Measurements from ENCODE around the gene IL17REL.

IL17REL gene

DNA sequence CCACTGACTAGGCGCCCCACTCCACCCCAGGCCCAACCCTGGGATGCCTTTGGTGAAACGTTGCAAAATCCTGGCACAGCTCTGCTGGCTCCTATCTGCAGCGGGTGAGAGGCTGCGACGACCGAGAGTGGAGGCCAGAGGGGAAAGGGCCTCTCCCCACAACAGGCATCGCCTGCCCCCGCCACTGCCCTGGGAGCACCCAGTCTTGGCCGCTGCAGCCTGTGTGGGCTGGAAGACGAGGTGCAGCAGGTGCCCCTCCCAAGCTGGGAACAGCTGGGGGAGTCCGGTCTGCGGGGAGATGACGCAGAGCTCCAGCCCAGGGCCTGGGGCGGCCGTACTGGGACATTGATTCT, 56.2 kb downstream of the IL17REL start:
- Histone ChIP-seq H3K4me1 (ENCODE audit: low read depth, poor library complexity, severe bottlenecking) (no peaks in the 10 kb centered on the region), H3K9ac (no peak overlapping the region), H3K36me3 (ENCODE audit: insufficient read depth) (no peaks in the 10 kb centered on the region), H3K27ac (no peak overlapping the region), H3K27me3 (ENCODE audit: insufficient read depth, low read depth) (no peaks in the 10 kb centered on the region), H2AFZ (ENCODE audit: low read depth) (no peak overlapping the region), H3K4me2 (no peak overlapping the region), H3K4me3 (IDR thresholded peaks at IDR 0.05; ENCODE audit: insufficient read depth, low read depth, low read length) (no peak overlapping the region), H3K79me2 (ENCODE audit: insufficient read depth, low read depth) (peaks cover 3% of the 10 kb centered on the region), H4K20me1 (ENCODE audit: insufficient read depth) (no peaks in the 10 kb centered on the region)
- TF ChIP-seq, protein P1, sequence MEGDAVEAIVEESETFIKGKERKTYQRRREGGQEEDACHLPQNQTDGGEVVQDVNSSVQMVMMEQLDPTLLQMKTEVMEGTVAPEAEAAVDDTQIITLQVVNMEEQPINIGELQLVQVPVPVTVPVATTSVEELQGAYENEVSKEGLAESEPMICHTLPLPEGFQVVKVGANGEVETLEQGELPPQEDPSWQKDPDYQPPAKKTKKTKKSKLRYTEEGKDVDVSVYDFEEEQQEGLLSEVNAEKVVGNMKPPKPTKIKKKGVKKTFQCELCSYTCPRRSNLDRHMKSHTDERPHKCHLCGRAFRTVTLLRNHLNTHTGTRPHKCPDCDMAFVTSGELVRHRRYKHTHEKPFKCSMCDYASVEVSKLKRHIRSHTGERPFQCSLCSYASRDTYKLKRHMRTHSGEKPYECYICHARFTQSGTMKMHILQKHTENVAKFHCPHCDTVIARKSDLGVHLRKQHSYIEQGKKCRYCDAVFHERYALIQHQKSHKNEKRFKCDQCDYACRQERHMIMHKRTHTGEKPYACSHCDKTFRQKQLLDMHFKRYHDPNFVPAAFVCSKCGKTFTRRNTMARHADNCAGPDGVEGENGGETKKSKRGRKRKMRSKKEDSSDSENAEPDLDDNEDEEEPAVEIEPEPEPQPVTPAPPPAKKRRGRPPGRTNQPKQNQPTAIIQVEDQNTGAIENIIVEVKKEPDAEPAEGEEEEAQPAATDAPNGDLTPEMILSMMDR (conservative IDR thresholded peaks at IDR 0.05; ENCODE audit: low read depth, low read length): no peak

DNA sequence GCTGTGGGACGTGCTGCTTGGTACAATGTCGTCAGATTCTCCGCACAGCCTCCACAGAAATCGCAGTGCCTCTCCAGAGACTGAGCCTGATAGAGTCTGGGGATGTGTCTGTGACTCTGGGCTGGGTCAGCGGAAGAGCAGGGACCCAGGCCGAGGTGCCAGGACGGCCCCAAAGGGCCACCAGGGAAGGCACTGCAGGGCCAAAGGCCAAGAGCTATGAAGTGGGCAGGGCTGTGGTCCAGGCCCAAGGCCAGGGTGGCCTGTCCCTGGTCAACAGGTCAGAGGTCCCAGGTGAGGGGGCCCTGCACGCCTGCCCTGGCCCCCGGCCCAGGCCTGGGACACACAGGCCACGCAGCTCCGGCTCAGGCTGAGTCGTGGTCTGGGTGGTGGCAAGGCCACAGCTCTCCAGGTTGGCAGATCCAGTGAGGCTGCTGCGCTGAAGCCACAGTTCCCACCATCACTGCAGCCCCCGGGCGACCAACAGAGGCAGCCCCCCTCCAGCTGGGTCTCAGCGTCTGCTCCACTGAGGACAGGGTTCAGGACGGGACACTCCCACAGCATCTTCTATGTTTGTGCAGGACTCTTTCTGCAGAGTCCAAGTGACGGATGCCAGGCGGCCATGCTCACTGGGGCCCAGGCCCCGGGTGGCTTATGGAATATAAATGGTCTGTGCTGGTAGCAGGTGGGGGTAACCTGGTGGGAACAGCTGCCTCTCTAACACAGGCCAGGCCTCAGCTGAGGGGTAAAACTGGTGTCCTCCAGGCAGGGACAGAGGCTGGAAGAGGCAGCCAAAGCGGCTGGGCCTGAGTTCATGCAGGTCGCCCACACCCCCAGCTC, 56.8 kb downstream of the IL17REL start:
- Histone ChIP-seq H3K36me3 (ENCODE audit: insufficient read depth) (no peaks in the 10 kb centered on the region), H3K27me3 (ENCODE audit: insufficient read depth, low read depth) (no peaks in the 10 kb centered on the region), H3K4me2 (no peak overlapping the region), H2AFZ (ENCODE audit: low read depth) (no peak overlapping the region), H3K4me3 (IDR thresholded peaks at IDR 0.05; ENCODE audit: insufficient read depth, low read depth, low read length) (no peak overlapping the region), H3K79me2 (ENCODE audit: insufficient read depth, low read depth) (no peaks in the 10 kb centered on the region), H3K9ac (no peak overlapping the region), H3K4me1 (ENCODE audit: low read depth, poor library complexity, severe bottlenecking) (no peaks in the 10 kb centered on the region), H4K20me1 (ENCODE audit: insufficient read depth) (no peaks in the 10 kb centered on the region), H3K27ac (no peak overlapping the region)
- TF ChIP-seq, protein P1 (conservative IDR thresholded peaks at IDR 0.05; ENCODE audit: low read depth, low read length): no peak

GRCh38 chr22:49954991-49955580, 57.5 kb downstream of the IL17REL start:
- TF ChIP-seq, protein P1 (conservative IDR thresholded peaks at IDR 0.05; ENCODE audit: low read depth, low read length): no peak
- Histone ChIP-seq H3K27ac (no peak overlapping the region), H3K36me3 (ENCODE audit: insufficient read depth) (no peaks in the 10 kb centered on the region), H3K4me1 (ENCODE audit: low read depth, poor library complexity, severe bottlenecking) (no peaks in the 10 kb centered on the region), H3K79me2 (ENCODE audit: insufficient read depth, low read depth) (no peaks in the 10 kb centered on the region), H3K9ac (no peak overlapping the region), H2AFZ (ENCODE audit: low read depth) (no peak overlapping the region), H3K4me3 (IDR thresholded peaks at IDR 0.05; ENCODE audit: insufficient read depth, low read depth, low read length) (no peak overlapping the region), H4K20me1 (ENCODE audit: insufficient read depth) (no peaks in the 10 kb centered on the region), H3K4me2 (no peak overlapping the region), H3K27me3 (ENCODE audit: insufficient read depth, low read depth) (no peaks in the 10 kb centered on the region)

DNA sequence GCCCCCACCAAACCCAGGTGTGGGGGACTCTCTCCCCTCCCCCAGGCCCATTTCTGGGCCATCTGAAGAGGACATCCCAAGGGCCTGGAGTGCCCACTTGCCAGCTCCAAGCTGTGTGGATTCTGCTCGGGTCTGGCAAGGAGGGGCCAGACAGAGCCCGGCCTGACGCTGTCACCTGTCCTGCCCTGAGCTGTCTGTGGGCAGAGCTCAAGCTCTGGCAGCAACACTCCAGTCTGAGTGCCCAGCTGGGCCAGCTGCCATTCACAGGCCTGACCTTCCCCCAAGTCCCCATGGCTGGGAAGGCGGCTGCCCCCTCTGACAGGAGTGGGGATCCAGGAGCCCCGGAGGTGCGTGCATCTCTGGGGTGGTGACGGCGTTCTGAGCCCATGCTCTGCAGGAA, 58.2 kb downstream of the IL17REL start:
- no peak overlapping the region for H3K4me3 ChIP-seq (IDR thresholded peaks at IDR 0.05; ENCODE audit: insufficient read depth, low read depth, low read length)
- H3K27ac ChIP-seq: no peak overlapping the region
- H3K9ac ChIP-seq: no peak overlapping the region
- no peaks in the 10 kb centered on the region for H4K20me1 ChIP-seq (ENCODE audit: insufficient read depth)
- no peak overlapping the region for H2AFZ ChIP-seq (ENCODE audit: low read depth)
- no peak overlapping the region for H3K4me2 ChIP-seq
- TF ChIP-seq, protein P1 (conservative IDR thresholded peaks at IDR 0.05; ENCODE audit: low read depth, low read length): no peak
- H3K27me3 ChIP-seq (ENCODE audit: insufficient read depth, low read depth): no peaks in the 10 kb centered on the region
- no peaks in the 10 kb centered on the region for H3K79me2 ChIP-seq (ENCODE audit: insufficient read depth, low read depth)
- H3K4me1 ChIP-seq (ENCODE audit: low read depth, poor library complexity, severe bottlenecking): no peaks in the 10 kb centered on the region
- H3K36me3 ChIP-seq (ENCODE audit: insufficient read depth): no peaks in the 10 kb centered on the region
